Kidney glomerular epithelial cell (primary cell): ENCODE data around the gene RAPGEF1.
A peak's percentile ranks its signal among the peaks of the same experiment; 100 is the strongest.
"Not testable (repeated sequence)": the region's sequence is repeated elsewhere in the genome, so short reads cannot be mapped to it uniquely, and the experiment has no call there.

Experiments
- DNase-seq: peaks from one replicate; lab custom pipeline; 2025; lab: John Stamatoyannopoulos, UW

Gene RAPGEF1

DNA sequence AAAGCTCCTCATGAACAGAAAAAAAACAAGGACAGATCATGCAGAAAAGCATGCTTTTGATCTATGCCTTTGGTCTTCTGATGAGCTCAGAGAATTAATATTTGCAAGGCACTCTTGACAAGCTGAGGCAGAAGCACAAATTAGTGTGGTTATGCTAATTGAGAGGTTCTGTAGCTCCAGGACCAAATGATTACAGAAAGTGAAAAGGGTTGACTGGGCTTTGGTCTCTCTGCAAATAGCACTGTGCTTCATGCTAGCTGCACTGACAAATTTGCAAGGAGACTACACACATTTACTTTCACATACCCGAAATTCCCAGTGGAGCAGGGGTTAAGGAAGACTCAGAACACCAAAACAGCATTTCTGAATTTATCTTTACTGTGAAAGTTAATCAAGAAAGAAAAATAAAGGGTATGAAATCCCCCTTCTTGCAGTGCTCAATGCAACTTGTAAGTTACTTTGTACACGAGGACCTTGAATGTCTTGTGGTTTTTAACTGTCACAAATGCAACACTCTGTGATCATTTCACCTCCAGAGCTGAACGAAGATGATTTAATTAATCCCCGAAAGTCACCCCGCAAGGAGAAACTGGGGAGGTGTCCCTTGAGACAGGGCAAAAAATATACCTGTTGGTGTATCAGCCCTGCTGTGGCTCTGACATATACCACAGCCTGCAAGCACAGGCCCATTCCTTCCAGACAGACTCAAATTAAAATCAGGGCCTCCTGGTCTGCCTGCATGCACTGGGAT is 11.9 kb downstream of the RAPGEF1 start:
- no peak for DNase-seq

DNA sequence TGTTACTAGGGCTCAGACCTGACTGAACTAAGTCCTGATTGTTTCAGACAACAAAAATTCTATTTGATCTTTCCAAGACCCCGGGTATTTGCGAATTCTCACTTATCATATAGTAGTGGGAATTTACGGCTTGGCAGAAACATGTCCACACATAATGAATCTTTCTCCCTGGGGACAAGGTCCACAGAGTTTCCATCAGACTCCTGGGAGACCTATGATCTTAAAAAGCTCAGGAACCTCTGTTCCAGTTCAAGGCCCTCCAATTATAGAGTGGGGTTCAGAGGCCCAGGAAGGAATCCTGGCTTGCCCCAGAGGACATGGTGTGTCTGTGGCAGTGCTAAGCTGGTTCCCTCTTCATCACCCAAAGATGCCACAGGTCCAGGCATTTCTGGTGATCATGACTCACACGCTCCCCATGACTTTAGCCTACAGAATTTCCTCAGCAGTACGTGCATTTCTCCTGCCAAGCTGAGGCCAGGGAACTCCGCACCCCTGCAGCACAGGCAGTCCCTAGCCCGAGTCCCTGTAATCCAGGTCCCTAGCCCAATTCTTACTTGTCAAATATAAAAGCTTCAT is 12.6 kb downstream of the RAPGEF1 start:
- DNase-seq: no peak

DNA sequence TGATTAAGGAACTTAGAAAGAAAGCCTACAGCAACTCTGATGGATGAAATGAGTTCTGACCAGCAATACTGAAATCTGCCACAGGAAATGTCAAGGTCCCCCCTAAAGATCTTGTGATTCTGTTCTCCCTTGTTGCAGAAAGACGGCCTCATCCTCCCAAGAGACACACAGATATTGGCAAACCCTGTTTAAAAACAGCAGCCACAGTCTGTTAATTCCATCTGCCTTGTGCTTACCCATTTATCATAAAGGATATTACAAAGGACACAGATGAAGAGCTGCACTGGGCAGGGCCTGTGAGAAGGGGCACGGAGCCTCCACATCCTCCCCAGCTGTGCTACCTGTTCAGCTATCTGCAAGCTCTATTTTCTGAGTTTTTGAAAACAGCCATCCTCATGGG is 15.2 kb downstream of the RAPGEF1 start:
- DNase-seq: no peak

DNA sequence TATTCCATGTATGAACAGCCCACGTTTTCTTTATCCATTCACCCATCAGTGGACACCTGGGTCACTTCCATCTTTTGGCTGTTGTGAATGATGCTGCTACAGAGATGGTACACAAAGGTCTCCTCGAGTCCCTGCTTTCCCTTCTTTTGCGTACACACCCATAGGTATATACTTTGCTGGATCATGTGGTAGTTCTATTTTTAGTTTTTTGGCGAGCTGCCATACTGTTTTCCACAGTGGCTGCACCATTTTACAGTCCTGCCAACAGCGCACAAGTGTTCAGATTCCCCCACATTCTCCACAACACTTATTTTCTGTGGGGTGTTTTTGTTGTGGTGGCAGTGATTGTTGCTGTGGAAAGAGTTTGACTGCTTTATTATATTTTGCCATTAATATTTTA is 16.2 kb downstream of the RAPGEF1 start:
- no peak for DNase-seq

GRCh38 chr9:131722255-131722654 is 17.6 kb downstream of the RAPGEF1 start:
- DNase-seq: no peak

GRCh38 chr9:131721076-131721475 is 18.8 kb downstream of the RAPGEF1 start:
- DNase-seq: peak; percentile 22

GRCh38 chr9:131720330-131720729 is 19.5 kb downstream of the RAPGEF1 start:
- no peak for DNase-seq

GRCh38 chr9:131719262-131719908 is 20.5 kb downstream of the RAPGEF1 start:
- no peak for DNase-seq

DNA sequence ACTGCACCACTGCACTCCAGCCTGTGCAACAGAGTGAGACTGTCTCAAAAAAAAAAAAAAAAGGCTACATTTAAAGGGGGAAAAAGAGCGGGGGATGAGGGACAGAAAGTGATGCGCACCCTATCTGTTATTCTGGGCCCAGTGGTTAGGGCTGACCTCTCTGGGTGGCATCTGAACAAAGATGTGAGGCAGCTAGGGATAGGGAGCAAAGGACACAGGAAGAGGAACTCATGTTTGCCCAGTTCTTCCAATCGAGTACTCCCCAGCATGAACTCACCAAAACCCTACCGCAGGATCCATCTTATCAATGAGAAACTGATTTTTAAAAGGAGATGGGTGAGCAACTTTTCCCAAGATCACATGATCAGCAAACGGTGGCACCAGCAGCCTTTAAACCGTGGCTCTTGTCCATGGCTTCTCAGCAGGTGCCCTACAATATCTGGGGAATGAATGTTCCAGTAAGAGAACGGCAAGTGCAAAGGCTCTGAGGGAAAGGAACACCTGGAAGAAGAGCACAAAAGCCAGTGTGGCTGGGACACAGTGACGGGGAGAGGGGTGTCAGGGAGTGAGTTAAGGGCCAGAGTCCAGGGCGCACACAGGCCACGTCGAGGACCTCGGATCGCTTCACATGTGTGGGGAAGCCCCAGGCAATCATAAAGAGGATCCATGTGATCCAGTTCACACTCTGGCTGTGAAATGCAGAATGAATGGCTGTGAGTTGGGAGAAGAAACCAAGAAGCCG is 22.0 kb downstream of the RAPGEF1 start:
- DNase-seq: no peak

GRCh38 chr9:131715906-131716305 is 24.0 kb downstream of the RAPGEF1 start:
- no peak for DNase-seq

DNA sequence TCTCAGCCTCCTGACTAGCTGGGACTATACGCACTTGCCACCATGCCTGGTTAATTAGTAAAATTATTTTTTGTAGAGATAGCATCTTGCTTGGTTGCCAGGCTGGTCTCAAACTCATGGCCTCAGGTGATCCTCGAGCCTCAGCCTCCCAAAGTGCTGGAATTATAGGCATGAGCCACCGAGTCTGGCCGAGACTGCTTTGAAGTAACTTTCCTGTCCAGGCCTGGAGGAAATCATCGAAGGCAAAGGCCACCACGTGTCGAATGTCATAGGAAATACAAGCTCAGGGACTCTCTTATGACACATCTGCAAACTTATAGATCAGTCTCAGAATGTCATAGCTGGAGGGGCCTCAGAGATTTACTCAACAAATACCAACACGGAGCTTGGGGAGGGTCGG is 25.1 kb downstream of the RAPGEF1 start:
- DNase-seq: no peak

GRCh38 chr9:131714161-131714646 is 25.7 kb downstream of the RAPGEF1 start:
- DNase-seq: peak; percentile 89

DNA sequence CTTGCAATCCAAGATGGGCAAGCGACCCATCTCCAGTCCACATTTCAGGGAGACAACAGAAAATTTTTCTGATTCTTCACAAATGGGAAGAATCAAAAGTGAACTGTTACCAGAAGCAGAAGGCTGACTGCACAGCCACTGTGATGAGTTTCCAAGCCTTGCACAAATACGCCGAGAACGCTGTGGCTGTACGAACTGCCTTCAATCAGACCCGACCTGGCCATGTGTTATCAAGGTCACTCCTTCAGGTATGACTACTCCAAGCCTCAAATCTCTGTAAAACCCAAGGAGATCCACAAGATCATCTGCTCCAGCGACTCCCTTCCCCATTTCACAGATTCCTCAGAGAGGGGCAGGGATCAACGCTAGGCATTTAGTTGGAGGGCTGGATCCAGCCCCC is 26.9 kb downstream of the RAPGEF1 start:
- no peak for DNase-seq

DNA sequence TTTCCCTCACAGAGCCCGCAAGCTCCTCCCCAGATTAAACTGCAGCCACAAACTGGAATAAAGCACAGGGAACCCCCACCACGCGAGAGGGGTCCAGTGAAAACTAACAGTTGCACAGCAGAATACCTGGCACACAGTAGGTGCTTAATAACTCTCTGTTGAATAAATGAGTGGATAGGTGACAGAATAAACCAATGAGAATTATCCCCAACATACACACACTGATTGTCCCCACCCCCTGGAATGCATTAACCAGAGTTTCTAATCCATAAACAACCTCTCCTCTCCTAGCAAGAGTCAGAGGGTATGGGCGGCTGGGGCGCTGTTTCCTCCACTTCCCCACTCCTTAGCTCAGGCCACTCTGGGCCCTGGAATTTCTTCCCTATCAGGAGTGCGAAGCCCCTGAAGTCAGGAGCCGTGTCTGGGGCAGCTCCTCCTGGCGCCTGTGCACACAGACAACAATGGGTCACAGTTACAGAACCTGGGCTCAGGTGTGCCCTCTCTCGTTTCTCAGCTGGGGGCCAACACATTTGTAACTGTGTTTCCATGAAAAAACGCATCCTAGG is 27.6 kb downstream of the RAPGEF1 start:
- no peak for DNase-seq

GRCh38 chr9:131709771-131710431 is 30.0 kb downstream of the RAPGEF1 start:
- DNase-seq: no peak

GRCh38 chr9:131709010-131709770 is 30.7 kb downstream of the RAPGEF1 start:
- DNase-seq: not testable (repeated sequence)

- DNase-seq: no peak
Observed at GRCh38 chr9:131708226-131709002, 31.5 kb downstream of the RAPGEF1 start.

DNA sequence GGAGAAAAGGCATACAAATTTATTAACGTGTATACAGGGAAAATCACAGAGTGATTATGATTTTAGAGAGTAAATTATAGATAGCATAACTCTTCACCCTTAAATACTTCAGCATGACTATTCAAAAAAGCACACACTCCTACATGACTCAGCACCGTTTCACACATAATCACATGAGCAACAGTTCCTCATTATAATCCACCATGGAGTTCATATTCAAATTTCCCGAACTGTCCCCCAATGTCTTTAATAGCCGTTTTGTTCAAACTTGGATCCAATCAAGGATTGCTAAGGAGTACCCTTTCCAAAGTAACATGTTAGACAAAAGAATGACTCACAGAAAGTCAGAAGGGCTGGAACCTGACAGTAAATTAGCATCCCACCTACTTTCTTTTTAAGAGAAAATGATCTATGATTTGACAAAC is 32.1 kb downstream of the RAPGEF1 start:
- DNase-seq: peak; percentile 29

DNA sequence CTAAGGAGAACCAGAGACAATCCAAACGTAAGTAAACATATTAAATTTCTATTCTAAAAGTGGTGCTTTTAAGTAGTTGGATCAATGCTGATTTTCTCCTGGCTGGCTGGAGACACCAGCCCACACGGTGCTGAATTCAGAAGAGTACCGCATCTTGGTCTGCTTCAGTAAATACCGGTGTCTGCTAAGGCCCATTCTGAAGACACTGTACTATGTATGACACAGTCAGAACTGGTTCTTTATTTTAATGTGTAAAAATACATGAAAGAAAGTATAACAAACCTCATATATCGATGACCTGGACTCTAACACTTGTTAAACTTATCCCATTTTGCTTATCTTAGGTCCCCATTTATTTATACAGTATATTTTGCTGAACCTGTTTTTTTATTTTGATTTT is 32.8 kb downstream of the RAPGEF1 start:
- DNase-seq: no peak

- DNase-seq: no peak
Observed at GRCh38 chr9:131706608-131706970, 33.3 kb downstream of the RAPGEF1 start.
